Adrenal gland (tissue), 12 donors: ENCODE data around the gene OSBP2. TPM values are rescaled to one million over a fixed set of nuclear protein-coding genes. Genes with fewer than 3 reads are reported as not detected.

ENCODE experiments used
- DNase-seq, 7 donors: peaks; one replicate each; pipeline ENCODE4 v3.0.0-alpha.2; 2019 to 2020
- H3K27ac ChIP-seq, 5 donors: fragments of 200-600 bp; sonication (generic) in 4 of 5; 1 replicate in 3 of 5; 2 replicates in 2 of 5; pipeline versions ENCODE4 v1.5.1 to v1.8.0; 2016 to 2020; ENCODE audit warnings: mild to moderate bottlenecking in 1 of 5
- H3K27me3 ChIP-seq: fragments of 200-600 bp; 2 replicates; pipeline ENCODE4 v1.8.0; 2021
- H3K36me3 ChIP-seq, 2 donors: fragments of 200-600 bp; replicated peaks in 1 of 2; 1 replicate in 1 of 2; 2 replicates in 1 of 2; pipeline versions ENCODE4 v1.5.1 to v1.8.0; 2018 to 2022
- H3K4me1 ChIP-seq, 2 donors: fragments of 200-600 bp; replicated peaks in 1 of 2; 1 replicate in 1 of 2; 2 replicates in 1 of 2; pipeline versions ENCODE4 v1.5.1 to v1.8.0; 2018 to 2021
- H3K4me3 ChIP-seq, 4 donors: fragments of 200-600 bp; sonication (generic) in 3 of 4; one replicate each; pipeline ENCODE4 v1.5.1; 2016 to 2018
- H3K9me3 ChIP-seq, 3 donors: fragments of 200-600 bp; sonication (generic) in 1 of 3; replicated peaks in 1 of 3; 1 replicate in 2 of 3; 2 replicates in 1 of 3; pipeline versions ENCODE4 v1.5.1 to v1.8.0; 2016 to 2021
- CTCF ChIP-seq, 6 experiments: fragments of 450-650 bp in 4 of 6; fragments of 200-600 bp in 2 of 6; sonication (generic) in 1 of 6; IDR thresholded peaks; 1 replicate in 5 of 6; 2 replicates in 1 of 6; pipeline versions ENCODE4 v1.5.1 to v1.8.0; 2016 to 2021; ENCODE audit warnings: antibody characterized with exemption in 6 of 6, mild to moderate bottlenecking in 2 of 6, moderate library complexity in 1 of 6
- POLR2A ChIP-seq, 2 donors: fragments of 450-650 bp; IDR thresholded peaks; one replicate each; pipeline ENCODE4 v1.6.1; 2017; ENCODE audit warnings: antibody characterized with exemption in 2 of 2, mild to moderate bottlenecking in 2 of 2, moderate library complexity in 1 of 2
- WGBS, 4 donors: extraction: QIAGEN DNeasy Blood & Tissue Kit in 2 of 4; methylation state at CpG; one replicate each; pipeline versions ENCODE4 v1.1.5 to v1.1.7; 2013 to 2017; 5-methylcytosine and 5-hydroxymethylcytosine counted together
- intact Hi-C, 2 donors: fragments of 100-400 bp; cut with DNase I; formaldehyde crosslinking; loops; one replicate each; pipeline versions ENCODE4 v1.14.1 to v1.15.0; 2022 to 2023
- polyA plus RNA-seq, 3 donors: library from polyadenylated mRNA; stranded (reverse); fragments of 200-250 nt in 2 of 3; fragments of 350-450 nt in 1 of 3; fragmentation: Illumina TruSeq in 1 of 3; extraction: RNeasy Lipid Tissue Mini Kit (QIAGEN cat#74804) in 1 of 3; gene quantifications; one replicate each; pipeline ENCODE4 v1.2.3, GENCODE V29; 2013 to 2014
- total RNA-seq, 9 donors: library from RNA; depleted of rRNA in 4 of 9; stranded (reverse); fragments of >200 nt in 4 of 9; fragments of 120-200 nt in 1 of 9; fragmentation: NEBNext Ultra II Directional in 1 of 9; extraction: Animal tissue kit (Norgen Biotek cat#: 25700) in 1 of 9; gene quantifications; one replicate each; pipeline versions ENCODE4 v1.1.0 to v1.2.4, GENCODE V29; 2013 to 2023
- donor health status: healthy with polysubstance abuse.
- donor health status: Bipolar disorder and iron deficiency.
- donor health status: DM: yes; HTN: yes; CAD: no.
- donor health status: DM: no; HTN: no; CAD: no.
- donor health status: DM: no; HTN: no; CAD: no.
- donor health status: DM: yes; HTN: yes; CAD: no.

The OSBP2 gene
- total and polyA plus RNA-seq, 12 donors: 7.3 to 35.6 (median 19.7) TPM

DNA sequence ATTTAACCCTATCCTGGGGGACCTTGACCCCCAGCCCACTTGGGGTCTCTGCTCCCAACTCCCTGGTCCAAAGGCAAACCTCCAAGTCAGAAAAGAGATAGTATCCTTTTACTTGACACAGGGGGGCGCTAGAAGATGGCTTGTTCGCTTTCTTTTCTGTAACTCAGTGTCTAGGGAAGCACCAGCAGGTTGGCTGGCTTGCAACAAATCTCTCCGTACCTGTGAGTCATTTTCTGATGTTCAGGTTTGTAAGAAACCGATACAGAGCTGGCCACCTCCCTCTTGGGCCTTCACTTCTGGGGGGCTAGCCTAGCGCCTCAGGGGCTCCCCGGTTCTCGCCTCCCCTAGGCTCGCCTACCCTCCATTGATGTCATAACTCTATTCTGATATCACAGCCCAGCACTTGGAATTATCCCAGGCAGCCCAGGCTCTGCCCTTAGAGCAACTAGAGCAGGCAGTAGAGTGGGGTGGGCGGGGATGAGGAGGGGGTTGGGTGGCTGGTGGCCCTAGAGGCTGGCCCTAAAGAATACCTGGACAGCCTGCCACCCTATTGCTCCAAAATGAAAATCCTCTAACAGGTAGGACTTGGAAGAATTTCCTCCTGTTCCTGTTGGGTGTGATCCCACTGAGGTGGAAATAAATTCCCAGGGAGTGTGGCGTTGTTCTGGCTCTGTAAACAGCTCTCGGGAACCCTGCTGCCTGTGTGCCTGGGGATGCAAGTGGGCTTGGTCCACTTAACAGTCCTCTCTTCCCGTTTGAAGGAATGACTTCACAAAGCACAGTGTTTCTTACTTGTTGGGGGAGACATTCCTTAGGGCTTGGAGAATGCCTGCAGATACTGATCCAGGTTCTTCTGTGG is 69.4 kb downstream of the OSBP2 start:
- intact Hi-C loops: loop anchor here (2.0 to 5.0 kb wide), 2 partner anchors 157 to 158 kb away; no protein-coding TSS in a partner anchor
- no peak overlapping the region for H3K4me3 ChIP-seq
- no peak overlapping the region for H3K27ac ChIP-seq
- 43 to 52% (median 49%) methylated on average over 11 to 12 of the region's 12 CpGs for WGBS, 4 donors
- DNase-seq: peak; percentile 67 to 85 (median 79)
- no peaks in the 10 kb centered on the region for H3K9me3 ChIP-seq
- H3K4me1 ChIP-seq: peaks cover 0 to 8% of the 10 kb centered on the region in 2 donors
- no peaks in the 10 kb centered on the region for H3K36me3 ChIP-seq
- no peak for TF ChIP-seq POLR2A (IDR thresholded peaks at IDR 0.05)
- peak; percentile 45 to 81 (median 75) for TF ChIP-seq CTCF (IDR thresholded peaks at IDR 0.05)
- no peaks in the 10 kb centered on the region for H3K27me3 ChIP-seq

DNA sequence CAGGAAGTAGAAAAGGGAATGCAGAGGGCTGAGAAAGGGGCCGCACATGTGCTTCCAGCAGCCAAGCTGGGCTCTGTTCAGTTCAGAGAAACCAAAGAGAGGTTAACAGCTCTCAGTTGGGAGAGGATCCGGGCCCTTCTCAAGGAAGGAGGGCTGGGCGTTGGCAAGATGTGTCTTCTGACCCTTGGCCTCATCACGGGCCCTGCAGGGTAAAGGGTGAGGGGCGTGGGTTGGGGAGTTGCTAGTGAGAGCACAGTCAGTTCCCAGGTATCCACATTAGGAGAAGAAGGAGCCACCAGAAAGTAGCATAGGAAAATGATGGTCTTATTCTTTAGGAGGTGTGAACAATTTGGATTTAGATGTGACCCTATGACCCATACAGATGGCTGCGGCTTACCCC is 73.0 kb downstream of the OSBP2 start:
- Histone ChIP-seq H3K4me1 (peaks cover 0 to 7% of the 10 kb centered on the region in 2 donors), H3K27me3 (no peaks in the 10 kb centered on the region), H3K4me3 (no peak overlapping the region), H3K27ac (no peak overlapping the region), H3K9me3 (no peaks in the 10 kb centered on the region), H3K36me3 (no peaks in the 10 kb centered on the region)
- WGBS, 4 donors: 72 to 83% (median 76%) methylated on average over 6 of the region's 6 CpGs
- no peak for DNase-seq
- intact Hi-C loops: no loop called here
- TF ChIP-seq POLR2A (IDR thresholded peaks at IDR 0.05) (no peak), CTCF (IDR thresholded peaks at IDR 0.05) (no peak)

- 95 to 98% (median 95%) methylated on average over 9 of the region's 9 CpGs for WGBS, 4 donors
- no peak for DNase-seq
- intact Hi-C loops: no loop called here
- Histone ChIP-seq H3K9me3 (no peaks in the 10 kb centered on the region), H3K36me3 (no peaks in the 10 kb centered on the region), H3K4me3 (no peak overlapping the region), H3K4me1 (peaks cover 0 to 7% of the 10 kb centered on the region in 2 donors), H3K27ac (no peak overlapping the region), H3K27me3 (no peaks in the 10 kb centered on the region)
- TF ChIP-seq CTCF (IDR thresholded peaks at IDR 0.05) (no peak), POLR2A (IDR thresholded peaks at IDR 0.05) (no peak)
Measured at GRCh38 chr22:30770716-30771115, 76.0 kb downstream of the OSBP2 start.

- Histone ChIP-seq H3K4me1 (peaks cover 0 to 7% of the 10 kb centered on the region in 2 donors), H3K36me3 (no peaks in the 10 kb centered on the region), H3K4me3 (no peak overlapping the region), H3K27me3 (no peaks in the 10 kb centered on the region), H3K9me3 (no peaks in the 10 kb centered on the region), H3K27ac (no peak overlapping the region)
- no peak for DNase-seq
- TF ChIP-seq CTCF (IDR thresholded peaks at IDR 0.05): no peak
- TF ChIP-seq POLR2A (IDR thresholded peaks at IDR 0.05): no peak
- intact Hi-C loops: no loop called here
- 92 to 100% (median 95%) methylated on average over 3 to 5 of the region's 5 CpGs for WGBS, 4 donors
Measured at GRCh38 chr22:30773919-30774318, 79.2 kb downstream of the OSBP2 start.
